Erythroblast (primary cell): ENCODE data around the gene MPI.

ENCODE experiments used
- GATA1 ChIP-seq: IDR thresholded peaks from 2 replicates; pipeline ENCODE4 v1.6.1; 2011; ENCODE audit warnings: low read depth, mild to moderate bottlenecking, control low read depth, low read length, moderate library complexity
- POLR2A ChIP-seq: IDR thresholded peaks from 2 replicates; pipeline ENCODE4 v1.6.1; 2011; ENCODE audit warnings: mild to moderate bottlenecking, low read length

DNA sequence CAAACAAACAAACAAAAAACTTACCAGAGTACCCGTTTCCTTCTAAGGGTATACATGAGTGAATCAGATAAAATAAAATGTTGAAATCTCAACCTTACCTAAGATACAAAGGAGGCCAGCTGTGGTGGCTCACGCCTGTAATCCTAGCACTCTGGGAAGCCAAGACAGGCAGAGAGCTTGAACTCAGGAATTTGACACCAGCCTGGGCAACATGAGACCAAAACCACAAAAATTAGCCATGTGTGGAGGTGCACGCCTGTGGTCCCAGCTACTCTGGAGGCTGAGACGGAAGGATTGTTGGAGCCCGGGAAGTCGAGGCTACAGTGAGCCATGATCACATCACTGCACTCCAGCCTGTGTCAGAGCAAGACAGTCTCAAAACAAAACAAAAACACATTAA lies 27.8 kb downstream of the MPI start:
- no peak for TF ChIP-seq POLR2A
- TF ChIP-seq GATA1: no peak
